ENCODE data around the gene FBRSL1.
A peak's percentile ranks its signal among the peaks of the same experiment; 100 is the strongest.

Gene FBRSL1

GRCh38 chr12:132500142-132500855 lies 10.3 kb downstream of the FBRSL1 start:
- FAIRE-seq: no peak

- FAIRE-seq: no peak
Observed at GRCh38 chr12:132500856-132501180, 10.9 kb downstream of the FBRSL1 start.

GRCh38 chr12:132501204-132501940 lies 11.4 kb downstream of the FBRSL1 start:
- no peak for FAIRE-seq

GRCh38 chr12:132502149-132502881 lies 12.4 kb downstream of the FBRSL1 start:
- no peak for FAIRE-seq

- no peak for FAIRE-seq
Observed at GRCh38 chr12:132502882-132503193, 12.9 kb downstream of the FBRSL1 start.

- no peak for FAIRE-seq
Observed at GRCh38 chr12:132503618-132504204, 13.8 kb downstream of the FBRSL1 start.

GRCh38 chr12:132505105-132505851 lies 15.3 kb downstream of the FBRSL1 start:
- FAIRE-seq: no peak

GRCh38 chr12:132505852-132506219 lies 15.9 kb downstream of the FBRSL1 start:
- no peak for FAIRE-seq

- peak; percentile 71 for FAIRE-seq
Observed at GRCh38 chr12:132506328-132507160, 16.6 kb downstream of the FBRSL1 start.

GRCh38 chr12:132507161-132507538 lies 17.2 kb downstream of the FBRSL1 start:
- FAIRE-seq: no peak

- no peak for FAIRE-seq
Observed at GRCh38 chr12:132507656-132508490, 17.9 kb downstream of the FBRSL1 start.

- no peak for FAIRE-seq
Observed at GRCh38 chr12:132508491-132508740, 18.5 kb downstream of the FBRSL1 start.

- no peak for FAIRE-seq
Observed at GRCh38 chr12:132508860-132509732, 19.1 kb downstream of the FBRSL1 start.

GRCh38 chr12:132510111-132510724 lies 20.3 kb downstream of the FBRSL1 start:
- FAIRE-seq: no peak

- FAIRE-seq: no peak
Observed at GRCh38 chr12:132510746-132511477, 21.0 kb downstream of the FBRSL1 start.

- no peak for FAIRE-seq
Observed at GRCh38 chr12:132511516-132512196, 21.7 kb downstream of the FBRSL1 start.

- FAIRE-seq: no peak
Observed at GRCh38 chr12:132512197-132513069, 22.5 kb downstream of the FBRSL1 start.

- no peak for FAIRE-seq
Observed at GRCh38 chr12:132513070-132513398, 23.1 kb downstream of the FBRSL1 start.

Measured in islet of Langerhans (tissue), 1 donor.